Measurements from ENCODE around the gene HOXD4.
A peak's percentile ranks its signal among the peaks of the same experiment; 100 is the strongest.

Gene HOXD4

GRCh38 chr2:176139661-176140512, 11.5 kb upstream of the HOXD4 start:
- no peak for DNase-seq (ENCODE audit: extremely low read depth in 1 of 2, low read depth in 1 of 2)

- DNase-seq (ENCODE audit: extremely low read depth in 1 of 2, low read depth in 1 of 2): peak; percentile 40 to 53
Observed at GRCh38 chr2:176140513-176141317, 10.6 kb upstream of the HOXD4 start.

GRCh38 chr2:176142281-176142680, 9.1 kb upstream of the HOXD4 start:
- no peak for DNase-seq (ENCODE audit: extremely low read depth in 1 of 2, low read depth in 1 of 2)

- DNase-seq (ENCODE audit: extremely low read depth in 1 of 2, low read depth in 1 of 2): no peak
Observed at GRCh38 chr2:176145085-176145969, 6.0 kb upstream of the HOXD4 start.

GRCh38 chr2:176146101-176146500, 5.2 kb upstream of the HOXD4 start:
- no peak for DNase-seq (ENCODE audit: extremely low read depth in 1 of 2, low read depth in 1 of 2)

- no peak for DNase-seq (ENCODE audit: extremely low read depth in 1 of 2, low read depth in 1 of 2)
Observed at GRCh38 chr2:176146645-176147044, 4.7 kb upstream of the HOXD4 start.

GRCh38 chr2:176147210-176147799, 4.0 kb upstream of the HOXD4 start:
- no peak for DNase-seq (ENCODE audit: extremely low read depth in 1 of 2, low read depth in 1 of 2)

- DNase-seq (ENCODE audit: extremely low read depth in 1 of 2, low read depth in 1 of 2): no peak
Observed at GRCh38 chr2:176147800-176148496, 3.4 kb upstream of the HOXD4 start.

- no peak for DNase-seq (ENCODE audit: extremely low read depth in 1 of 2, low read depth in 1 of 2)
Observed at GRCh38 chr2:176148751-176149421, 2.5 kb upstream of the HOXD4 start.

- no peak for DNase-seq (ENCODE audit: extremely low read depth in 1 of 2, low read depth in 1 of 2)
Observed at GRCh38 chr2:176149481-176149938, 1.8 kb upstream of the HOXD4 start.

- DNase-seq (ENCODE audit: extremely low read depth in 1 of 2, low read depth in 1 of 2): no peak
Observed at GRCh38 chr2:176149939-176150583, 1.3 kb upstream of the HOXD4 start.

GRCh38 chr2:176150584-176151441, 537 bp upstream of the HOXD4 start:
- DNase-seq (ENCODE audit: extremely low read depth in 1 of 2, low read depth in 1 of 2): no peak

GRCh38 chr2:176152350-176153181, 1.2 kb downstream of the HOXD4 start:
- DNase-seq (ENCODE audit: extremely low read depth in 1 of 2, low read depth in 1 of 2): no peak

GRCh38 chr2:176154576-176155252, 3.4 kb downstream of the HOXD4 start:
- no peak for DNase-seq (ENCODE audit: extremely low read depth in 1 of 2, low read depth in 1 of 2)

- no peak for DNase-seq (ENCODE audit: extremely low read depth in 1 of 2, low read depth in 1 of 2)
Observed at GRCh38 chr2:176155356-176156044, 4.2 kb downstream of the HOXD4 start.

- no peak for DNase-seq (ENCODE audit: extremely low read depth in 1 of 2, low read depth in 1 of 2)
Observed at GRCh38 chr2:176156301-176156806, 5.0 kb downstream of the HOXD4 start.
